SK-MEL-5 (cell line): ENCODE measurements around the gene GLRX5. TPM values are rescaled to one million over a fixed set of nuclear protein-coding genes. Genes with fewer than 3 reads are reported as not detected.

Experiments used
- DNase-seq: peaks from one replicate; pipeline ENCODE4 v3.0.0-alpha.2; 2016; ENCODE audit warnings: low read depth, low spot score
- in situ Hi-C: cut with HindIII; loops from 2 replicates; pipeline ENCODE4 v1.10.0; 2016; ENCODE audit warnings: low sequenced_read_pairs, high pct_unique_total_duplicates, low pct_unique_long_range_greater_than_20kb
- polyA plus RNA-seq, 2 experiments: library from polyadenylated mRNA; depleted of rRNA; stranded (reverse); fragments of >200 nt; gene quantifications; 2 replicates each; pipeline ENCODE4 v1.2.3, GENCODE V29; 2015
- total RNA-seq: library from RNA; depleted of rRNA; stranded (reverse); fragments of >200 nt; shearing (Covaris generic); gene quantifications from 2 replicates; pipeline ENCODE4 v1.2.3, GENCODE V29; 2014; rRNA removed

The GLRX5 gene
- total RNA-seq, result 49.2 and 57.5 TPM in 2 replicates
- polyA plus RNA-seq (2015; cell fraction: cytosol; rRNA removed), result 30.6 and 43.0 TPM in 2 replicates
- polyA plus RNA-seq (2015; cell fraction: nucleus; rRNA removed), result 11.6 and 11.7 TPM in 2 replicates

- in situ Hi-C loops, result no loop called here
- DNase-seq, result peak; percentile 100
Observed at GRCh38 chr14:95534299-95535225, at the start of gene GLRX5. Gene GLRX5, plus strand, starts transcription at chr14:95535050. Its CDS starts 40 bp downstream, at chr14:95535090.

GRCh38 chr14:95485222-95485819 is 49.5 kb upstream of the GLRX5 start:
- in situ Hi-C loops, result no loop called here
- no peak for DNase-seq

- in situ Hi-C loops, result no loop called here
- no peak for DNase-seq
Observed at GRCh38 chr14:95486875-95487668, 47.8 kb upstream of the GLRX5 start.

- in situ Hi-C loops, result no loop called here
- DNase-seq, result no peak
Observed at GRCh38 chr14:95487669-95488084, 47.2 kb upstream of the GLRX5 start.

GRCh38 chr14:95488376-95489213 is 46.3 kb upstream of the GLRX5 start:
- no peak for DNase-seq
- in situ Hi-C loops, result no loop called here

GRCh38 chr14:95489214-95490137 is 45.4 kb upstream of the GLRX5 start:
- peak; percentile 7 for DNase-seq

GRCh38 chr14:95490138-95490509 is 44.7 kb upstream of the GLRX5 start:
- in situ Hi-C loops, result no loop called here
- no peak for DNase-seq

More at GRCh38 chr14:95489214-95490137, 45.4 kb upstream of the GLRX5 start:
- in situ Hi-C loops, result no loop called here

- DNase-seq, result peak; percentile 69
- in situ Hi-C loops, result no loop called here
Observed at GRCh38 chr14:95490727-95491451, 44.0 kb upstream of the GLRX5 start.

GRCh38 chr14:95491936-95492608 is 42.8 kb upstream of the GLRX5 start:
- in situ Hi-C loops, result no loop called here
- DNase-seq, result no peak

GRCh38 chr14:95493503-95493902 is 41.3 kb upstream of the GLRX5 start:
- DNase-seq, result no peak
- in situ Hi-C loops, result no loop called here

GRCh38 chr14:95493976-95494375 is 40.9 kb upstream of the GLRX5 start:
- in situ Hi-C loops, result no loop called here
- DNase-seq, result no peak

- in situ Hi-C loops, result no loop called here
- no peak for DNase-seq
Observed at GRCh38 chr14:95494456-95494855, 40.4 kb upstream of the GLRX5 start.

GRCh38 chr14:95495076-95495475 is 39.8 kb upstream of the GLRX5 start:
- in situ Hi-C loops, result no loop called here
- no peak for DNase-seq

GRCh38 chr14:95495538-95496025 is 39.3 kb upstream of the GLRX5 start:
- in situ Hi-C loops, result no loop called here
- no peak for DNase-seq

- no peak for DNase-seq
- in situ Hi-C loops, result no loop called here
Observed at GRCh38 chr14:95496111-95496681, 38.7 kb upstream of the GLRX5 start.
